ENCODE data around the gene GFOD1.
A peak's percentile ranks its signal among the peaks of the same experiment; 100 is the strongest.

The GFOD1 gene

DNA sequence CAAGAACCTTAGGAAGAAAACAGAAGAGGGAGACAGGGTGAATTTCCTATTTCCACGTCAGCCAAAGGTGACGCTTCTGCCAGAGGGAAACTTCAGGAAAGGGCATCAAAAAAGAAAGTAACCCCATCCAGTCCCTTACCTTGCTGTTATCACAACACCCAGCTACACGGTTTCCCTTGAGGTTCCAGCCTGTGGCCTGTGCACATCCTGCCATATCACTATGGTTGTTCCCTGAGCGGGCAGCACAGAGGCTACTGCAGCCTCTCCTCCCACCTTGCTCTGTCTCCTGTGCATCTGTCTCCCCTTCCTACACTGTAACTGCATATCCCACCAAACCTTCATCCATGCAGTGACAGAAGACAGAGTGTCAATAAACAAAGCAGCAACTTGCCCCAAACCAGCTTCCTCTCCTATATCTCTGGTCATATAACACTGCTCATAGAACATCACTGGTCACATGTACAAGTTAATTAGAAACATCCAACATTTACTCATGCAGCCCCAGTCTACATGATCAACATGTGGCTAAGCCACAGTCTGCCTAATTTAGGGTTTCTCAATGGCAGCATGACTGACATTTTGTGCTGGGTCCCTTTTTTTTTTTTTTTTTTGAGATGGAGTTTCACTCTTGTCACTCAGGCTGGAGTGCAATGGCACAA lies 54.7 kb downstream of the GFOD1 start:
- in situ Hi-C loops (cut with MboI; ENCODE audit: low sequenced_read_pairs, unreplicated experiment) = no loop called here
- TF ChIP-seq, protein P1, sequence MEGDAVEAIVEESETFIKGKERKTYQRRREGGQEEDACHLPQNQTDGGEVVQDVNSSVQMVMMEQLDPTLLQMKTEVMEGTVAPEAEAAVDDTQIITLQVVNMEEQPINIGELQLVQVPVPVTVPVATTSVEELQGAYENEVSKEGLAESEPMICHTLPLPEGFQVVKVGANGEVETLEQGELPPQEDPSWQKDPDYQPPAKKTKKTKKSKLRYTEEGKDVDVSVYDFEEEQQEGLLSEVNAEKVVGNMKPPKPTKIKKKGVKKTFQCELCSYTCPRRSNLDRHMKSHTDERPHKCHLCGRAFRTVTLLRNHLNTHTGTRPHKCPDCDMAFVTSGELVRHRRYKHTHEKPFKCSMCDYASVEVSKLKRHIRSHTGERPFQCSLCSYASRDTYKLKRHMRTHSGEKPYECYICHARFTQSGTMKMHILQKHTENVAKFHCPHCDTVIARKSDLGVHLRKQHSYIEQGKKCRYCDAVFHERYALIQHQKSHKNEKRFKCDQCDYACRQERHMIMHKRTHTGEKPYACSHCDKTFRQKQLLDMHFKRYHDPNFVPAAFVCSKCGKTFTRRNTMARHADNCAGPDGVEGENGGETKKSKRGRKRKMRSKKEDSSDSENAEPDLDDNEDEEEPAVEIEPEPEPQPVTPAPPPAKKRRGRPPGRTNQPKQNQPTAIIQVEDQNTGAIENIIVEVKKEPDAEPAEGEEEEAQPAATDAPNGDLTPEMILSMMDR (IDR thresholded peaks at IDR 0.05; ENCODE audit: borderline replicate concordance, control extremely low read depth, extremely low read depth, insufficient read depth, missing control alignments) = no peak
- no peak for DNase-seq (ENCODE audit: low spot score)

DNA sequence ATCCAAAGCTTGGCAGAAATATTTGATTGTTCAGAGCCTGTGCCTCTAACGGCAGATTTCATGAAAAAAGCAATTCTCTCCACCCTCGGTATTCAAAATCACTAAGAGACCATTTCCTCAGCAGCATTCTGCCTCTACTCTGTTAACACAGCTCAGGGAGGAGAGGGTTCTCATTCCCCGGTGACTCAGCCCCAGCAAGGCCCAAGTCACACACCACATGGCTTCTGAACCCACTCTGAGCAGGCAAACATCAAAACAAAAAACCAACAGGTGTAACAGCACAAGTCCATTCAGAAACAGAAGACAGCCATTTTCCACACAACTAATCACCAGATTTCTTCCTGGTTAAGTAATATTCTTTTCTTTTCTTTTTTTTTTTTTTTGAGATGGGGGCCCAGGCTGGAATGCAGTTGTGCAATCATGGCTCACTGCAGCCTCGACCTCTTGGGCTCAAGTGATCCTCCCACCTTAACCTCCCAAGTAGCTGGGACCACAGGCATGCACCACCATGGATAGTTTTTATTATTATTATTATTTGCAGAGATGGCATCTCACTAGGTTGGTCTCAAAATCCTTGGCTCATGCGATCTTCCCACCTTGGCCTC lies 55.4 kb downstream of the GFOD1 start:
- TF ChIP-seq, protein P1 (IDR thresholded peaks at IDR 0.05; ENCODE audit: borderline replicate concordance, control extremely low read depth, extremely low read depth, insufficient read depth, missing control alignments) = no peak
- in situ Hi-C loops (cut with MboI; ENCODE audit: low sequenced_read_pairs, unreplicated experiment) = no loop called here
- DNase-seq (ENCODE audit: low spot score) = no peak

DNA sequence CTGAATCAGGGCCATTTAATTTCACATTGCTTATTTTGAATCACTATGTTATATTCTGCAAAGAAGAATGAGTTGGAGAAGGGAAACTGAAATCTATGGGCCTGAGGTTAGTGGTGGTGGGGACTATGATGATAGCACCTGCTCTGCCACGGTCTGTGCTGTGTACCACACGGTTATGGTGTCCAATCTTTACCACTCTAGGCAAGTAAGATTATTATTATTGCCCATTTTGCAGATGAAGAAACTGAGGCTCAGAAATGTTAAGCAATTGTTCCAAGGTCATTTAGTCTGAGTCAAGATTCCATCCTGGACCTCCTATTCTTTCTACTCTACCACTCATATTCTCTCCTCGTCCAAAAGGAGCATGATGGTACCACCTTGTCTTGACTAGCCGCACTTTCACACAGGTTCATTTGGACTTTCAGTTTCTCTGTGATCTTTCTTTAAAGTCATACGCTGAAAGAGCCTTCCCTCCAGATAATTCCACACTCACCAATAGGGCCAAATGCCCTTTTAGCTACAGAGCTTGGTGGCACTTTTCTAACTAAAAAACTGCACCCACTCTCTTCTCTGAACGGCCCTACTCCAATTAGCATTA lies 56.2 kb downstream of the GFOD1 start:
- no peak for DNase-seq (ENCODE audit: low spot score)
- in situ Hi-C loops (cut with MboI; ENCODE audit: low sequenced_read_pairs, unreplicated experiment) = no loop called here
- TF ChIP-seq, protein P1 (IDR thresholded peaks at IDR 0.05; ENCODE audit: borderline replicate concordance, control extremely low read depth, extremely low read depth, insufficient read depth, missing control alignments) = no peak

DNA sequence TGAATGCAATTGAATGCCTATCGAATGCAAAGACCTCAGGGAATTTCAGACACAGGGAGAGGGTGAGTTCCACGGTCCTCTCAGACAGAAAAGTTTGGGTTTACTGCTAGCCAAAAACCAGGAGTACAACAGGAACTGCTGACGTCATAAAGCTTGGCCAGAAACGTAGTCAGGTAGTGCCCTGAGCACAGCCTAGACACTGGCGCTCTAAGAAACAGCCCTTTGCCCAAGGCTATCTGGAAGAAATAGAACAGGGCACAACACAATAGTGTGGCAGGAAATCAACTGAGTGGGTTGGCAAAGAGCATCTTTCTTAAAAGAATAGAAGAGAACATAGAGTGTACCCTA lies 58.0 kb downstream of the GFOD1 start:
- DNase-seq (ENCODE audit: low spot score) = no peak
- in situ Hi-C loops (cut with MboI; ENCODE audit: low sequenced_read_pairs, unreplicated experiment) = no loop called here
- TF ChIP-seq, protein P1 (IDR thresholded peaks at IDR 0.05; ENCODE audit: borderline replicate concordance, control extremely low read depth, extremely low read depth, insufficient read depth, missing control alignments) = no peak

DNA sequence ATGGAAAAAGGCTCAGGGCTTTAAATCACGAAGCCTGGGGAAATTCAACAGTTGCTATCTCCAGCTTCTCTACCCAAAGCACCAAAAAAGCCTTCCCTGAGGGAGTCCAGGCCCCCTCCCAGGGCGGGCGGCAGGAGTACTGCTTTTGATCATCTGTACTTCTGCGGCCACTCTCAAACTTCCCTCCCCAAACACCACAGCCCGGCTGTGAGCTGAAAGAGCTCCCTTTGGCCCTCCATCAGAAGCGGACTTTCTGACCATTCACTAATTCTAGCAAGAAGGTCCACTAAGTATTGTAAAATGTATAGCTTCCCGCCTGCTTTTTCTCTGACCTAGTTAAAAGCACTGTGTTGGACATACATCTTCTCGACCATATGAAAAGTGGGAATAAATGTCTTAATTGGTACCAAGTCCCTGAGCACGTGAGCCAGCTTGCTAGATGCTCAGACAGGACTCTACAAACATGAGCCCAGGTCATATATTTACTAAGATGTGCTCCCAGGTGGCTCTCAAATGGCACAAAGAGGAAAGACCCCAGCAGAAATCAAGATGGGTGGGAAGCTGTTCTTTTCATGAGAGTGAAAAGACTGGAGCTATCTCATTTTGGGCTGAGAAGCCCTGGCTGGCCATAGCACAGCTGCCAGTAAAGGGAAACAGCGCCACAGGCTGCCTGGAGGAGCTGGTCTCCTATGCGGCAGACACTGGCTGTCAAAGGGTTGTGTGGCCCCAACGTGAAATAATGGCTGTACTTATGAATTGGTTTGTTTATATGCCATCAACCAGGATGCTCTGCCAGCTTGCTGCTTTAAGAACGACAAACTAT lies 58.6 kb downstream of the GFOD1 start:
- TF ChIP-seq, protein P1 (IDR thresholded peaks at IDR 0.05; ENCODE audit: borderline replicate concordance, control extremely low read depth, extremely low read depth, insufficient read depth, missing control alignments) = peak; percentile 49
- in situ Hi-C loops (cut with MboI; ENCODE audit: low sequenced_read_pairs, unreplicated experiment) = no loop called here
- DNase-seq (ENCODE audit: low spot score) = peak; percentile 55

DNA sequence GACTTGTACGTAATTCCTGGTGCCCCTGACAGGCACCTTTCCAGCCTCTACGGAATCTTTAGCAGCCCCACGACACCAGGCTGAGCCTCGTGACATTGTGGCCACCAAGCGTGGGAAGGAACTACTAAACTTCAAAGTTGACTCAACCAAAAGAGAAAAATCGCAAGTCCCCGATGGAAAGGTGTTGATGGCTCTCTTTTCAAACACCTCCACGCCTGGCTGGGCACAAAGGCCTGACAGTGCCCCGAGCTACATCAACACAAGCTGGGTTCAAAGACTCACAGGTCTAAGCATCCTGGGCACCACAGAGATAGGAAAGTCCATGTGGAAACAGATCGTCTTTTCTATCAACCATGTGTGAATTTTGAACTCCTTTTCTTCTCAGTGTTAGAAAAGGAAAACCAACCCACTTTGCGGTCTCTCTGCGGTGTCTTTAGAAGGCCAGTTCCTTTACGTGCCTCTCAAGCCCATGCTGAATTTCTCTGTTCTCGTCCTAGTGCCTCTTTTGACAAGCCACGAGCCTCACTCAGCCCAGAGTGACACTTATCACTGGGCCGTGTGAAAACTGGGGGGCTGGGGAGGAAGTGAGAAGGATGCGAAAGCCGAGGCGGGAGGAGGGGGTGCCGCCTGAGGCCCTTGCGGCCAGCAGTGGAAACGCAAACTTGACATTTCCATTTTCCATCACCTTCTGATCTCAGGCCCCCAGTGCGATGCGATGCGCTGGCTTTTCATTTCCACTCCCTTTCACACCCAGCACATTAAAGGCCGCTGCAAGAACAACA lies 59.4 kb downstream of the GFOD1 start:
- in situ Hi-C loops (cut with MboI; ENCODE audit: low sequenced_read_pairs, unreplicated experiment) = no loop called here
- TF ChIP-seq, protein P1 (IDR thresholded peaks at IDR 0.05; ENCODE audit: borderline replicate concordance, control extremely low read depth, extremely low read depth, insufficient read depth, missing control alignments) = peak; percentile 18
- DNase-seq (ENCODE audit: low spot score) = peak; percentile 77
